HepG2 (cell line): ENCODE results near the gene CMTM8. TPM values are rescaled to one million over a fixed set of nuclear protein-coding genes. Genes with fewer than 3 reads are reported as not detected.

Experiments used
- E2F1 ChIP-seq: sonication (generic); formaldehyde crosslinking; IDR thresholded peaks from 2 replicates; pipeline ENCODE4 v1.5.0; 2020; ENCODE audit warnings: missing genetic modification reagents
- ETV5 ChIP-seq: IDR thresholded peaks from 2 replicates; pipeline ENCODE4 v1.6.1; 2018; ENCODE audit warnings: missing biosample characterization, missing genetic modification reagents, inconsistent platforms, borderline replicate concordance
- HNF1A ChIP-seq, 2 experiments: sonication (generic) in 1 of 2; formaldehyde crosslinking in 1 of 2; IDR thresholded peaks; 2 replicates each; pipeline versions ENCODE4 v1.4.0 to v1.6.1; 2016 to 2020; ENCODE audit warnings: borderline replicate concordance in 1 of 2, low read depth in 1 of 2, mild to moderate bottlenecking in 1 of 2, missing genetic modification reagents in 1 of 2
- IRX3 ChIP-seq: sonication (generic); formaldehyde crosslinking; IDR thresholded peaks from 2 replicates; pipeline ENCODE4 v1.8.1; 2023; ENCODE audit warnings: mild to moderate bottlenecking, low read depth, missing genetic modification reagents, borderline replicate concordance
- MLXIP ChIP-seq: sonication (generic); formaldehyde crosslinking; IDR thresholded peaks from 2 replicates; pipeline ENCODE4 v1.9.0; 2021; ENCODE audit warnings: missing genetic modification reagents, borderline replicate concordance
- PBX3 ChIP-seq: sonication (generic); formaldehyde crosslinking; IDR thresholded peaks from 2 replicates; pipeline ENCODE4 v1.8.1; 2023; ENCODE audit warnings: missing genetic modification reagents, inconsistent platforms, borderline replicate concordance
- RBM39 ChIP-seq: fragments of 200-400 bp; formaldehyde crosslinking; IDR thresholded peaks from one replicate; pipeline ENCODE4 v1.6.1; 2018; ENCODE audit warnings: antibody characterized with exemption, mild to moderate bottlenecking, low read depth, low read length; ENCODE audit not compliant: poor library complexity, severe bottlenecking
- SOX5 ChIP-seq: IDR thresholded peaks from 2 replicates; pipeline ENCODE4 v1.6.1; 2016; ENCODE audit warnings: borderline replicate concordance
- XRCC5 ChIP-seq: fragments of 200-400 bp; formaldehyde crosslinking; optimal IDR thresholded peaks from 2 replicates; pipeline ENCODE3; 2017; ENCODE audit warnings: mild to moderate bottlenecking, low read length
- ZBTB4 ChIP-seq: sonication (generic); formaldehyde crosslinking; IDR thresholded peaks from 2 replicates; pipeline ENCODE4 v1.4.0; 2020; ENCODE audit warnings: missing genetic modification reagents, mild to moderate bottlenecking, borderline replicate concordance
- ZNF335 ChIP-seq: sonication (generic); formaldehyde crosslinking; IDR thresholded peaks from 2 replicates; pipeline ENCODE4 v1.4.0; 2020; ENCODE audit warnings: missing genetic modification reagents
- ZNF367 ChIP-seq: sonication (generic); formaldehyde crosslinking; IDR thresholded peaks from 2 replicates; pipeline ENCODE4 v1.4.0; 2020; ENCODE audit warnings: missing genetic modification reagents, borderline replicate concordance
- ZNF557 ChIP-seq: sonication (generic); formaldehyde crosslinking; IDR thresholded peaks from 2 replicates; pipeline ENCODE4 v1.4.0; 2020; ENCODE audit warnings: missing genetic modification reagents
- polyA plus RNA-seq, 8 experiments: library from polyadenylated mRNA; depleted of rRNA in 3 of 8; stranded (reverse) in 7 of 8; unstranded in 1 of 8; fragments of >200 nt; fragmentation: Illumina TruSeq in 4 of 8; extraction: Trizol in 4 of 8; gene quantifications; 2 replicates each; pipeline versions ENCODE4 v1.2.1 to v1.2.3, GENCODE V29; 2011 to 2016; ENCODE audit warnings: low read depth in 4 of 8, missing spikeins in 1 of 8, mixed read lengths in 1 of 8; ENCODE audit not compliant: insufficient read depth in 1 of 8
- total RNA-seq, 5 experiments: library from RNA; depleted of rRNA; stranded (reverse); fragments of >200 nt; fragmentation: Illumina TruSeq; extraction: Trizol; gene quantifications; 2 replicates each; pipeline ENCODE4 v1.2.3, GENCODE V29; 2016; ENCODE audit warnings: low read depth in 1 of 5

CMTM8 gene
- total and polyA plus RNA-seq, 2 of the 13 experiments (the other 11 are each of a cell fraction or from before 2014, with no cell fraction given) = 8.9 to 15.8 TPM

- TF ChIP-seq ETV5 = peak; percentile 12; the same call in 1 of the 2 replicates
- TF ChIP-seq RBM39 = no peak
- 0 out of 2 replicates have a peak, but pooled peaks have one; percentile 5 for TF ChIP-seq ZBTB4
- no peak for TF ChIP-seq ZNF367
- TF ChIP-seq E2F1 (CRISPR knock-in tag) = no peak
- no peak for TF ChIP-seq XRCC5
- no peak for TF ChIP-seq HNF1A (IDR thresholded peaks at IDR 0.05; ENCODE audit: low read depth)
- no peak for TF ChIP-seq HNF1A (CRISPR knock-in tag; IDR thresholded peaks at IDR 0.05; ENCODE audit: borderline replicate concordance)
- TF ChIP-seq IRX3 = no peak
- no peak for TF ChIP-seq ZNF557
- TF ChIP-seq MLXIP (CRISPR knock-in tag) = no peak
- peak; percentile 25; the same call in 1 of the 2 replicates for TF ChIP-seq SOX5 (CRISPR knock-in tag)
- TF ChIP-seq PBX3 = no peak
- TF ChIP-seq ZNF335 = no peak
Observed at GRCh38 chr3:32335365-32336112, 97.1 kb downstream of the CMTM8 start (continued).
